Panc1 (cell line): ENCODE results near the gene MYRF. TPM values are rescaled to one million over a fixed set of nuclear protein-coding genes. Genes with fewer than 3 reads are reported as not detected.

Experiments
- ATAC-seq: fragments of 200-7000 bp; cut with Tn5 transposase; 2 replicates; pipeline ENCODE4 v1.9.1; 2020; ENCODE audit warnings: mild to moderate bottlenecking, moderate library complexity
- BruUV-seq: library from RNA; stranded (reverse); fragments of 400-500 nt; replicated peaks from 2 replicates; lab custom pipeline; 2021; lab: Mats Ljungman, UMichigan
- CTCF ChIA-PET: fragments of 300-600 bp; sonication (Branson Sonifier 250); formaldehyde crosslinking; loops from one replicate; lab custom pipeline; 2022; ENCODE audit warnings: antibody characterized with exemption; lab: Charles Lee
- POLR2A ChIA-PET: fragments of 300-600 bp; sonication (Branson Sonifier 250); formaldehyde crosslinking; loops from one replicate; lab custom pipeline; 2022; ENCODE audit warnings: antibody characterized with exemption; lab: Charles Lee
- DNase-seq: peaks from one replicate; pipeline ENCODE4 v3.0.0-alpha.2; 2010; ENCODE audit warnings: low read depth, low spot score
- H3K27ac ChIP-seq: 2 replicates; pipeline ENCODE4 v1.5.1; 2011; ENCODE audit warnings: mild to moderate bottlenecking, low read length, inconsistent platforms
- H3K27me3 ChIP-seq: fragments of 200-500 bp; sonication (Bioruptor generic); 2 replicates; pipeline ENCODE4 v1.6.0; 2014; ENCODE audit warnings: low read length, inconsistent platforms; ENCODE audit not compliant: control insufficient read depth, insufficient read depth
- H3K36me3 ChIP-seq: fragments of 200-500 bp; sonication (Bioruptor generic); 2 replicates; pipeline ENCODE4 v1.5.1; 2014; ENCODE audit warnings: inconsistent platforms, mild to moderate bottlenecking, low read length, moderate library complexity; ENCODE audit not compliant: control insufficient read depth, insufficient read depth
- H3K4me1 ChIP-seq: 2 replicates; pipeline ENCODE4 v1.5.1; 2011; ENCODE audit warnings: inconsistent platforms, mild to moderate bottlenecking, low read length, moderate library complexity; ENCODE audit not compliant: control insufficient read depth, insufficient read depth
- H3K4me3 ChIP-seq, 2 experiments: 2 replicates each; pipeline ENCODE4 v1.5.1; 2011 to 2012; ENCODE audit warnings: low read depth in 2 of 2, low read length in 2 of 2, mild to moderate bottlenecking in 2 of 2, inconsistent platforms in 1 of 2, moderate library complexity in 1 of 2
- H3K9me3 ChIP-seq: fragments of 200-500 bp; sonication (Bioruptor generic); 2 replicates; pipeline ENCODE4 v1.5.1; 2014; ENCODE audit warnings: low read depth, mild to moderate bottlenecking, inconsistent platforms, low read length, moderate library complexity; ENCODE audit not compliant: control insufficient read depth, insufficient read depth
- POLR2AphosphoS5 ChIP-seq: IDR thresholded peaks from 2 replicates; pipeline ENCODE4 v1.6.1; 2012; ENCODE audit warnings: mild to moderate bottlenecking, low read depth, low read length, moderate library complexity
- SIN3A ChIP-seq: IDR thresholded peaks from 2 replicates; pipeline ENCODE4 v1.6.1; 2012; ENCODE audit warnings: low read depth, mild to moderate bottlenecking, low read length, moderate library complexity, borderline replicate concordance; ENCODE audit not compliant: insufficient read depth
- TCF7L2 ChIP-seq: IDR thresholded peaks from 2 replicates; pipeline ENCODE4 v1.6.1; 2011; ENCODE audit warnings: mild to moderate bottlenecking, low read depth, low read length, inconsistent platforms
- in situ Hi-C: cut with HindIII; loops from 2 replicates; pipeline ENCODE4 v1.10.0; 2016; ENCODE audit warnings: low sequenced_read_pairs, low pct_unique_long_range_greater_than_20kb
- intact Hi-C: fragments of 100-400 bp; cut with micrococcal nuclease; formaldehyde crosslinking; loops from one replicate; pipeline ENCODE4 v1.10.0; 2022; ENCODE audit not compliant: unreplicated experiment
- total RNA-seq: library from RNA; stranded (reverse); gene quantifications from one replicate; pipeline ENCODE4 v1.2.1, GENCODE V29; 2021; ENCODE audit not compliant: unreplicated experiment
- TF ChIP-seq, protein P1 (sequence below), 2 experiments: IDR thresholded peaks; 2 replicates each; pipeline ENCODE4 v1.6.1; 2011 to 2012; ENCODE audit warnings: low read depth in 2 of 2, control low read depth in 1 of 2, low read length in 1 of 2, mild to moderate bottlenecking in 1 of 2, moderate library complexity in 1 of 2; ENCODE audit not compliant: insufficient read depth in 1 of 2
- TF ChIP-seq, protein P2 (sequence below): fragments of 450-650 bp; IDR thresholded peaks from 2 replicates; pipeline ENCODE4 v1.5.1; 2017; ENCODE audit warnings: mild to moderate bottlenecking

The MYRF gene
- total RNA-seq, 1 experiment from 2014 or later: 2.8 TPM

DNA sequence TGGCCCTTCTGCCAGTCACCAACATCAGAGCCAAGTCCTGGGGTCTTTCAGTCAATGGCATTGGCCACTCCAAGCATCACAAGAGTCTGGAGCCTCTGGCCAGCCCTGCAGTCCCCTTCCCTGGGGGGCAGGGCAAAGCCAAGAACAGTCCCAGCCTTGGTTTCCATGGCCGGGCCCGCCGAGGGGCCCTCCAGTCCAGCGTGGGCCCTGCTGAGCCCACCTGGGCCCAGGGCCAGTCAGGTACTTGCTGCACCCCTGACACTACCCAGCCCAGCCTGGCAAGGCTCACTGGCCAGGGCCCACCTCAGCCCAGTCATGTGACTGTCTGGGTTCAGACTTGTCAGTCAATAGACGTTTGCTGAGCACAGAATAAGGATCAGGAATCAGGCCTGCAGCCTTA, 29.1 kb downstream of the MYRF start:
- POLR2A ChIA-PET: no interaction called here
- ATAC-seq: no peak
- Histone ChIP-seq H3K4me3 (no peak overlapping the region), H3K4me1 (no peaks in the 10 kb centered on the region), H3K27me3 (no peaks in the 10 kb centered on the region), H3K9me3 (no peaks in the 10 kb centered on the region), H3K27ac (no peak overlapping the region), H3K36me3 (no peaks in the 10 kb centered on the region)
- BruUV-seq: no TSS peak
- in situ Hi-C loops (no loop called here), intact Hi-C loops (no loop called here)
- TF ChIP-seq TCF7L2 (no peak), SIN3A (no peak), POLR2AphosphoS5 (no peak)
- TF ChIP-seq, protein P1, sequence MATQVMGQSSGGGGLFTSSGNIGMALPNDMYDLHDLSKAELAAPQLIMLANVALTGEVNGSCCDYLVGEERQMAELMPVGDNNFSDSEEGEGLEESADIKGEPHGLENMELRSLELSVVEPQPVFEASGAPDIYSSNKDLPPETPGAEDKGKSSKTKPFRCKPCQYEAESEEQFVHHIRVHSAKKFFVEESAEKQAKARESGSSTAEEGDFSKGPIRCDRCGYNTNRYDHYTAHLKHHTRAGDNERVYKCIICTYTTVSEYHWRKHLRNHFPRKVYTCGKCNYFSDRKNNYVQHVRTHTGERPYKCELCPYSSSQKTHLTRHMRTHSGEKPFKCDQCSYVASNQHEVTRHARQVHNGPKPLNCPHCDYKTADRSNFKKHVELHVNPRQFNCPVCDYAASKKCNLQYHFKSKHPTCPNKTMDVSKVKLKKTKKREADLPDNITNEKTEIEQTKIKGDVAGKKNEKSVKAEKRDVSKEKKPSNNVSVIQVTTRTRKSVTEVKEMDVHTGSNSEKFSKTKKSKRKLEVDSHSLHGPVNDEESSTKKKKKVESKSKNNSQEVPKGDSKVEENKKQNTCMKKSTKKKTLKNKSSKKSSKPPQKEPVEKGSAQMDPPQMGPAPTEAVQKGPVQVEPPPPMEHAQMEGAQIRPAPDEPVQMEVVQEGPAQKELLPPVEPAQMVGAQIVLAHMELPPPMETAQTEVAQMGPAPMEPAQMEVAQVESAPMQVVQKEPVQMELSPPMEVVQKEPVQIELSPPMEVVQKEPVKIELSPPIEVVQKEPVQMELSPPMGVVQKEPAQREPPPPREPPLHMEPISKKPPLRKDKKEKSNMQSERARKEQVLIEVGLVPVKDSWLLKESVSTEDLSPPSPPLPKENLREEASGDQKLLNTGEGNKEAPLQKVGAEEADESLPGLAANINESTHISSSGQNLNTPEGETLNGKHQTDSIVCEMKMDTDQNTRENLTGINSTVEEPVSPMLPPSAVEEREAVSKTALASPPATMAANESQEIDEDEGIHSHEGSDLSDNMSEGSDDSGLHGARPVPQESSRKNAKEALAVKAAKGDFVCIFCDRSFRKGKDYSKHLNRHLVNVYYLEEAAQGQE (IDR thresholded peaks at IDR 0.05; ENCODE audit: insufficient read depth in 1 of 2, low read depth in 2 of 2, low read length in 1 of 2): no peak
- TF ChIP-seq, protein P2, sequence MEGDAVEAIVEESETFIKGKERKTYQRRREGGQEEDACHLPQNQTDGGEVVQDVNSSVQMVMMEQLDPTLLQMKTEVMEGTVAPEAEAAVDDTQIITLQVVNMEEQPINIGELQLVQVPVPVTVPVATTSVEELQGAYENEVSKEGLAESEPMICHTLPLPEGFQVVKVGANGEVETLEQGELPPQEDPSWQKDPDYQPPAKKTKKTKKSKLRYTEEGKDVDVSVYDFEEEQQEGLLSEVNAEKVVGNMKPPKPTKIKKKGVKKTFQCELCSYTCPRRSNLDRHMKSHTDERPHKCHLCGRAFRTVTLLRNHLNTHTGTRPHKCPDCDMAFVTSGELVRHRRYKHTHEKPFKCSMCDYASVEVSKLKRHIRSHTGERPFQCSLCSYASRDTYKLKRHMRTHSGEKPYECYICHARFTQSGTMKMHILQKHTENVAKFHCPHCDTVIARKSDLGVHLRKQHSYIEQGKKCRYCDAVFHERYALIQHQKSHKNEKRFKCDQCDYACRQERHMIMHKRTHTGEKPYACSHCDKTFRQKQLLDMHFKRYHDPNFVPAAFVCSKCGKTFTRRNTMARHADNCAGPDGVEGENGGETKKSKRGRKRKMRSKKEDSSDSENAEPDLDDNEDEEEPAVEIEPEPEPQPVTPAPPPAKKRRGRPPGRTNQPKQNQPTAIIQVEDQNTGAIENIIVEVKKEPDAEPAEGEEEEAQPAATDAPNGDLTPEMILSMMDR: no peak
- DNase-seq: no peak
- CTCF ChIA-PET: no interaction called here

DNA sequence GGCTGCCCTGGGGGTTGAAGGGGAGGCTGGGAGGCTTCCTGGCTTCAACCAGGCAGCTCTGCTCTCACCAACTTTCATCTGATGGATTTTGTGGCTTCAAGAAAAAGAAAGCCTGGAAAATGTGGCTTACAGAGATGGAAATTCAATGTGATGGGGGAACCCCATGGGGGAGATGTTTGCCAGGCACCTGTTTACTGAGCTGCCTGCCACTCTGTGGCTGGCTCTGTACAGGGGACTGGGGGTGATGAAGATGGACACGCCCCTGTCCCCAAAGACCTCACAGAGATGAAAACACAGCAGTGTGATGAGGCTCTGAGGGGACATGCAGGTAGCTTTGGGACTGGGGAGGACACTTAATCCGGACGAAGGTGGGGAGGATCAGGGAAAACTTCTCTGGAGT, 29.9 kb downstream of the MYRF start:
- intact Hi-C loops (no loop called here), in situ Hi-C loops (no loop called here)
- DNase-seq (no peak), ATAC-seq (no peak)
- H3K4me1 ChIP-seq: no peaks in the 10 kb centered on the region
- no peak overlapping the region for H3K4me3 ChIP-seq
- H3K36me3 ChIP-seq: no peaks in the 10 kb centered on the region
- no peaks in the 10 kb centered on the region for H3K27me3 ChIP-seq
- H3K27ac ChIP-seq: no peak overlapping the region
- ChIA-PET CTCF (interaction anchor here (0.6 kb wide), 1 partner anchor 410 kb away, joined by 3 read pairs; no protein-coding TSS in a partner anchor), POLR2A (no interaction called here)
- no TSS peak for BruUV-seq
- TF ChIP-seq, protein P2: no peak
- no peak for TF ChIP-seq SIN3A
- no peak for TF ChIP-seq TCF7L2
- no peak for TF ChIP-seq POLR2AphosphoS5
- TF ChIP-seq, protein P1 (IDR thresholded peaks at IDR 0.05; ENCODE audit: insufficient read depth in 1 of 2, low read depth in 2 of 2, low read length in 1 of 2): no peak
- H3K9me3 ChIP-seq: no peaks in the 10 kb centered on the region
